Peyer's patch (tissue), 4 donors: Measurements from ENCODE around the gene ANKRD11. TPM values are rescaled to one million over a fixed set of nuclear protein-coding genes. Genes with fewer than 3 reads are reported as not detected.

Experiments used
- DNase-seq, 3 donors: peaks; one replicate each; pipeline ENCODE4 v3.0.0-alpha.2; 2017 to 2019
- H3K27ac ChIP-seq, 4 donors: fragments of 200-600 bp; sonication (generic); one replicate each; pipeline ENCODE4 v1.5.1; 2016 to 2019
- H3K27me3 ChIP-seq, 2 donors: fragments of 200-600 bp; sonication (generic); one replicate each; pipeline ENCODE4 v1.5.1; 2019
- H3K36me3 ChIP-seq, 3 donors: fragments of 200-600 bp; sonication (generic); one replicate each; pipeline ENCODE4 v1.5.1; 2016 to 2019
- H3K4me1 ChIP-seq, 4 donors: fragments of 200-600 bp; sonication (generic); one replicate each; pipeline ENCODE4 v1.5.1; 2016 to 2019
- H3K4me3 ChIP-seq, 4 donors: fragments of 200-600 bp; sonication (generic); 1 replicate in 3 of 4; 2 replicates in 1 of 4; pipeline ENCODE4 v1.5.1; 2016 to 2019; ENCODE audit warnings: mild to moderate bottlenecking in 1 of 4
- H3K9me3 ChIP-seq, 4 donors: fragments of 200-600 bp; sonication (generic); one replicate each; pipeline ENCODE4 v1.5.1; 2016 to 2019; ENCODE audit warnings: mild to moderate bottlenecking in 1 of 4
- CTCF ChIP-seq, 6 experiments: fragments of 450-650 bp in 4 of 6; fragments of 200-600 bp in 2 of 6; sonication (generic) in 1 of 6; IDR thresholded peaks; one replicate each; pipeline ENCODE4 v1.5.1; 2017 to 2019; ENCODE audit warnings: antibody characterized with exemption in 6 of 6, mild to moderate bottlenecking in 3 of 6, moderate library complexity in 1 of 6
- POLR2A ChIP-seq, 2 donors: fragments of 450-650 bp; IDR thresholded peaks; one replicate each; pipeline ENCODE4 v1.5.1; 2017; ENCODE audit warnings: antibody characterized with exemption in 2 of 2, mild to moderate bottlenecking in 2 of 2, moderate library complexity in 2 of 2
- total RNA-seq, 4 donors: library from RNA; depleted of rRNA; stranded (reverse); fragments of >200 nt; gene quantifications; one replicate each; pipeline ENCODE4 v1.1.0, GENCODE V29; 2016

The ANKRD11 gene
- total RNA-seq, 4 donors from 2014 or later, result 177 to 227 (median 211) TPM

DNA sequence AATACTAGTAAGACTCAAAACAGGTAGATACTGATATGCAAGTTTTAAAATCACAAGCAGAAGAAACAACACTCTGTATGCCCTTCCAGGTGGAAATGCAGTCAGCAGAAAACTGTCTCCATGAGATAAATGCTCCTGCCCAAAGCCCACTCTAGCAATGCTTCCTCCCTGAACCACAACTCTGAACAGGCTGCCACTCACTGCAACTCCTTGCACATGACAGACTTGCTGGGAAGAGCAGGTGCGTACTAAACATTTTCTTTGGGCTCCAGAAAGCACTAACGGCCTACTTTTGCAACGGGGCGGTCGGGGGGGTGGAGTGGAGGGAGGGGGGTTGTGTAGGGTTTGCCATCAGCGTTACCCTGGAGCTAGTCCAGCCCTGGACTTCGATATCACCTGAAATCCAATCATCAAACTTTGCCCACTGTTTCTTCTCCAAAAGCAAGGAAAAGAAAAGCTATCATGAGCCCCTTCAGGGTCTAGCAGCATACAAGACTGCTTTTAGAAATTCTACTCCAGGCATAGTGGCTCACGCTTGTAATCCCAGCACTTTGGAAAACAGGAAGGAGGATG lies 46.1 kb downstream of the ANKRD11 start:
- Histone ChIP-seq H3K27ac (peak overlapping the region in 1 of 4 donors; percentile 61), H3K4me1 (peaks cover 22 to 92% (median 42%) of the 10 kb centered on the region in 4 donors), H3K4me3 (no peak overlapping the region), H3K27me3 (no peaks in the 10 kb centered on the region), H3K36me3 (no peaks in the 10 kb centered on the region), H3K9me3 (no peaks in the 10 kb centered on the region)
- DNase-seq, result no peak
- TF ChIP-seq POLR2A (IDR thresholded peaks at IDR 0.05) (no peak), CTCF (IDR thresholded peaks at IDR 0.05) (no peak)

- TF ChIP-seq CTCF (IDR thresholded peaks at IDR 0.05), result no peak
- Histone ChIP-seq H3K36me3 (no peaks in the 10 kb centered on the region), H3K4me3 (no peak overlapping the region), H3K27me3 (no peaks in the 10 kb centered on the region), H3K27ac (peak overlapping the region in 2 of 4 donors; percentile 55 to 61), H3K9me3 (no peaks in the 10 kb centered on the region), H3K4me1 (peaks cover 22 to 89% (median 43%) of the 10 kb centered on the region in 4 donors)
- DNase-seq, result peak in 1 of 3 donors; percentile 70
Observed at GRCh38 chr16:89443727-89444084, 46.7 kb downstream of the ANKRD11 start.

GRCh38 chr16:89442990-89443726 lies 47.2 kb downstream of the ANKRD11 start:
- Histone ChIP-seq H3K9me3 (no peaks in the 10 kb centered on the region), H3K27ac (peak overlapping the region in 3 of 4 donors; percentile 34 to 61 (median 55)), H3K36me3 (no peaks in the 10 kb centered on the region), H3K4me1 (peaks cover 22 to 89% (median 43%) of the 10 kb centered on the region in 4 donors), H3K4me3 (no peak overlapping the region), H3K27me3 (no peaks in the 10 kb centered on the region)
- no peak for TF ChIP-seq POLR2A (IDR thresholded peaks at IDR 0.05)
- TF ChIP-seq CTCF (IDR thresholded peaks at IDR 0.05), result peak in 3 of 6 experiments; percentile 29 to 34 (median 33)
- peak in 1 of 3 donors; percentile 76 for DNase-seq

- DNase-seq, result no peak
- no peak overlapping the region for H3K4me3 ChIP-seq
- H3K27me3 ChIP-seq, result no peaks in the 10 kb centered on the region
- no peaks in the 10 kb centered on the region for H3K9me3 ChIP-seq
- H3K36me3 ChIP-seq, result no peaks in the 10 kb centered on the region
- H3K27ac ChIP-seq, result peak overlapping the region in 3 of 4 donors; percentile 34 to 67 (median 55)
- peaks cover 23 to 90% (median 41%) of the 10 kb centered on the region in 4 donors for H3K4me1 ChIP-seq
- TF ChIP-seq POLR2A (IDR thresholded peaks at IDR 0.05) (no peak), CTCF (IDR thresholded peaks at IDR 0.05) (no peak)
Observed at GRCh38 chr16:89442588-89442987, 47.8 kb downstream of the ANKRD11 start.

DNA sequence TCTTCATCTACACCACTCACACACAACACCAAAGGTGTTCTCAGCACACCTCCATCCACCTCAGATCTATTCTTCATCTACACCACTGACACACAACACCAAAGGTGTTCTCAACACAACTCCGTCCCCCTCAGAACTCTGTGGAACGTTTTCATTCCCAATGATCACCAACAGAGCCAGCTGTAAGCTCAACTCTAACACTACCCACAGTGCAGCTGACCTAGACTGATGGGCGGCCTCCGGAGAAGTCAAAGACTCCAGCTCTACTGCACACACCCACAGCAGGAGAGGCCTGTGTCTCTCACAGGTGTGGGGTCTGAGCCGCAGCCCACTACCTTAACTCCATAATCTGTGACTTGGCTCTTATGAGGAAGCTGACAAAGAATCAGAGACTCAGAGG lies 50.7 kb downstream of the ANKRD11 start:
- Histone ChIP-seq H3K4me3 (no peak overlapping the region), H3K4me1 (peaks cover 10 to 88% (median 32%) of the 10 kb centered on the region in 4 donors), H3K27me3 (no peaks in the 10 kb centered on the region), H3K9me3 (no peaks in the 10 kb centered on the region), H3K27ac (no peak overlapping the region), H3K36me3 (no peaks in the 10 kb centered on the region)
- no peak for DNase-seq
- no peak for TF ChIP-seq POLR2A (IDR thresholded peaks at IDR 0.05)
- TF ChIP-seq CTCF (IDR thresholded peaks at IDR 0.05), result no peak
